ENCODE results near the gene STXBP3. TPM values are rescaled to one million over a fixed set of nuclear protein-coding genes. Genes with fewer than 3 reads are reported as not detected.

STXBP3 gene
- total RNA-seq, 1 experiment from 2014 or later: 68.9 TPM

DNA sequence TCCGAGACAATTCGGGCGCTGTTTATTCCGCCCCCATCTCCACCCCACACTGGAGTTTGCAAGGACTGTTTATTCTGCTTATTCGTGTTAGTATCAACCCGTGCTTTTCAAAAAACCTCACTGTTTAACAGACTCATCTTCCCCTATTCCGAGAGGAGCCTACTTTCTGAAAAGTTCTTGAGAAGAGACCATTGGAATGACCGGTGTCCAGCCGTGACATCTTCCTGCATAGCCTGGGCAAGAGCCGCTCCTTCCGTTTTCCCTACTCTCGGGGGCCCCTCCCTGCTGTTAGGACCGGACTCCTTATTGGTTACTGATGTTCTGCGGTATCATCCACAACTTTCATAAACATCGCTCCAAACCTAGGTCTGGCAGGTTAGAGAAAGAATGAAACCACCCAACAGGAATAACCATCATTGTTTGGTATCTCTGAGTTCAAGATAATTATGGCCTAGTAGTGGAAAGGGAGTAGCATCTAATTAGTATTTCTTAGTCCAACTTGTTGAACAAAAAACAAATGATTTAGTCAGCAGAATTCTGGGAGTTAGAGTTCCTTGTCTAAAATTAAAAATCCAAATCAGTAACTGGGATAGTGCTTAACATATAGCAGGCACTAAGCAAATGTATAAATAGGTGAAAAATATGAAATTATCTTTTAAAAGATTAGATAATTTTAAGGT, 837 bp downstream of the STXBP3 start:
- H2AFZ ChIP-seq (ENCODE audit: low read length): peak overlapping the region; percentile 51
- no peaks in the 10 kb centered on the region for H3K9me2 ChIP-seq (replicated peaks; ENCODE audit: insufficient read depth, low read length)
- peaks cover 53% of the 10 kb centered on the region for H3K79me2 ChIP-seq (ENCODE audit: low read length)
- H3K4me2 ChIP-seq (ENCODE audit: low read depth, low read length, poor library complexity, severe bottlenecking): peak overlapping the region; percentile 89
- no peaks in the 10 kb centered on the region for H3K9me3 ChIP-seq (ENCODE audit: low read length)
- peak overlapping the region; percentile 93 for H3K9ac ChIP-seq (ENCODE audit: low read length)
- H4K20me1 ChIP-seq (ENCODE audit: insufficient read depth, low read depth, low read length): no peaks in the 10 kb centered on the region
- peak overlapping the region; percentile 62; the same call in 1 of the 2 replicates for H3K27ac ChIP-seq (ENCODE audit: low read length)
- DNase-seq: peak; percentile 78
- no peaks in the 10 kb centered on the region for H3K27me3 ChIP-seq (ENCODE audit: low read length)
- peaks cover 8% of the 10 kb centered on the region for H3K4me1 ChIP-seq (ENCODE audit: low read length)
- peaks cover 14% of the 10 kb centered on the region; the same call in 1 of the 2 replicates for H3K36me3 ChIP-seq (ENCODE audit: insufficient read depth, low read length)
- H3K4me3 ChIP-seq (ENCODE audit: low read length): peak overlapping the region; percentile 93

DNA sequence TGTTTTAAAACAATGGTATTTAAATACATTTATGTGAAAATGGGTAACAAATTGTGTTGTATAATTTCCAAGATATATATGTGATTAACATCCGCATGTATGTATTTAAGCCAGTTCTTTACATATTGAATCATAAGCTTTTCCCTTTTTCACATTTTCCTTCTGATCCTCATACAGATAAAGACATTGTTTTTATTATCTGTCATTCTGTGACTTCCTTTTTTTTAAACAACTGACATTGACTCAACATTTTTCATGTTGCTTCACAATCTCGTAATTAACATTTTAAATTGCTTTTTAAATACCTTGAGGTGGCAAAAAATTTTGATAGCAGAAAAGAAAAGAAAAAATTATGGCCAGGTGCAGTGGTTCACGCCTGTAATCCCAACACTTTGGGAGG, 1.4 kb downstream of the STXBP3 start:
- H3K79me2 ChIP-seq (ENCODE audit: low read length): peaks cover 59% of the 10 kb centered on the region
- peak overlapping the region; percentile 89 for H3K4me2 ChIP-seq (ENCODE audit: low read depth, low read length, poor library complexity, severe bottlenecking)
- no peak overlapping the region for H3K27ac ChIP-seq (ENCODE audit: low read length)
- peaks cover 19% of the 10 kb centered on the region; the same call in 1 of the 2 replicates for H3K36me3 ChIP-seq (ENCODE audit: insufficient read depth, low read length)
- no peaks in the 10 kb centered on the region for H3K27me3 ChIP-seq (ENCODE audit: low read length)
- H3K9ac ChIP-seq (ENCODE audit: low read length): peak overlapping the region; percentile 93
- H3K4me1 ChIP-seq (ENCODE audit: low read length): peaks cover 8% of the 10 kb centered on the region
- peak overlapping the region; percentile 93 for H3K4me3 ChIP-seq (ENCODE audit: low read length)
- no peaks in the 10 kb centered on the region for H4K20me1 ChIP-seq (ENCODE audit: insufficient read depth, low read depth, low read length)
- no peaks in the 10 kb centered on the region for H3K9me2 ChIP-seq (replicated peaks; ENCODE audit: insufficient read depth, low read length)
- no peaks in the 10 kb centered on the region for H3K9me3 ChIP-seq (ENCODE audit: low read length)
- H2AFZ ChIP-seq (ENCODE audit: low read length): no peak overlapping the region
- no peak for DNase-seq

DNA sequence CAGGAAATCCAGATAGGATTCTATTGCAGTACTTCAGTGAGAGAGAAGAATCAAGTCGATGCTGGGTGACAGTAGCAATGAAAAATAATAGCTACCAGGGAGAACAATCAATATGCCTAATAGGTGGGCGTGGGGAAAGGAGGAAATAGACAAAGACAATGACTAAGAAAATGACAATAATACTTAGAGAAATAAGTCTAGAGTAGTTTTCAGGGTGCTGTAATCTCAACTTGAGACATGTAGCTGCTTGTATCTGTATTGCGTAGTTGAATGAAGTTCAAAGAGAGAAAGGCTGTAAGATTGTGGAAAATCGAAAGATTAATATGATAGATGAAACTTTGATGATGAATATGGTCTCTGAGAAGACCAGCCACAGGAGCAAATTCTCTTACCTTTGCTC, 2.6 kb downstream of the STXBP3 start:
- no peak for DNase-seq
- no peak overlapping the region for H3K27ac ChIP-seq (ENCODE audit: low read length)
- no peak overlapping the region for H3K4me3 ChIP-seq (ENCODE audit: low read length)
- peak overlapping the region; percentile 11 for H3K4me2 ChIP-seq (ENCODE audit: low read depth, low read length, poor library complexity, severe bottlenecking)
- peaks cover 28% of the 10 kb centered on the region; the same call in 1 of the 2 replicates for H3K36me3 ChIP-seq (ENCODE audit: insufficient read depth, low read length)
- H3K9me3 ChIP-seq (ENCODE audit: low read length): no peaks in the 10 kb centered on the region
- no peaks in the 10 kb centered on the region for H3K9me2 ChIP-seq (replicated peaks; ENCODE audit: insufficient read depth, low read length)
- peaks cover 60% of the 10 kb centered on the region for H3K79me2 ChIP-seq (ENCODE audit: low read length)
- no peaks in the 10 kb centered on the region for H3K27me3 ChIP-seq (ENCODE audit: low read length)
- no peak overlapping the region for H2AFZ ChIP-seq (ENCODE audit: low read length)
- peaks cover 8% of the 10 kb centered on the region for H3K4me1 ChIP-seq (ENCODE audit: low read length)
- H3K9ac ChIP-seq (ENCODE audit: low read length): no peak overlapping the region
- H4K20me1 ChIP-seq (ENCODE audit: insufficient read depth, low read depth, low read length): no peaks in the 10 kb centered on the region

GRCh38 chr1:108750476-108751181, 4.2 kb downstream of the STXBP3 start:
- no peak overlapping the region for H3K4me2 ChIP-seq (ENCODE audit: low read depth, low read length, poor library complexity, severe bottlenecking)
- H3K9me2 ChIP-seq (replicated peaks; ENCODE audit: insufficient read depth, low read length): no peaks in the 10 kb centered on the region
- peaks cover 73% of the 10 kb centered on the region for H3K79me2 ChIP-seq (ENCODE audit: low read length)
- no peak overlapping the region for H3K9ac ChIP-seq (ENCODE audit: low read length)
- H4K20me1 ChIP-seq (ENCODE audit: insufficient read depth, low read depth, low read length): no peaks in the 10 kb centered on the region
- no peaks in the 10 kb centered on the region for H3K9me3 ChIP-seq (ENCODE audit: low read length)
- H3K4me3 ChIP-seq (ENCODE audit: low read length): no peak overlapping the region
- H3K27me3 ChIP-seq (ENCODE audit: low read length): no peaks in the 10 kb centered on the region
- no peak overlapping the region for H3K27ac ChIP-seq (ENCODE audit: low read length)
- peaks cover 43% of the 10 kb centered on the region; the same call in 1 of the 2 replicates for H3K36me3 ChIP-seq (ENCODE audit: insufficient read depth, low read length)
- H2AFZ ChIP-seq (ENCODE audit: low read length): no peak overlapping the region
- H3K4me1 ChIP-seq (ENCODE audit: low read length): peaks cover 8% of the 10 kb centered on the region
- no peak for DNase-seq

GRCh38 chr1:108753363-108753762, 6.9 kb downstream of the STXBP3 start:
- no peak overlapping the region for H3K9ac ChIP-seq (ENCODE audit: low read length)
- peaks cover 68% of the 10 kb centered on the region for H3K79me2 ChIP-seq (ENCODE audit: low read length)
- no peak overlapping the region for H3K4me3 ChIP-seq (ENCODE audit: low read length)
- no peak overlapping the region for H3K4me2 ChIP-seq (ENCODE audit: low read depth, low read length, poor library complexity, severe bottlenecking)
- no peak overlapping the region for H2AFZ ChIP-seq (ENCODE audit: low read length)
- no peak for DNase-seq
- no peaks in the 10 kb centered on the region for H4K20me1 ChIP-seq (ENCODE audit: insufficient read depth, low read depth, low read length)
- H3K9me2 ChIP-seq (replicated peaks; ENCODE audit: insufficient read depth, low read length): no peaks in the 10 kb centered on the region
- no peak overlapping the region for H3K27ac ChIP-seq (ENCODE audit: low read length)
- no peaks in the 10 kb centered on the region; the same call in 1 of the 2 replicates for H3K4me1 ChIP-seq (ENCODE audit: low read length)
- H3K27me3 ChIP-seq (ENCODE audit: low read length): no peaks in the 10 kb centered on the region
- H3K9me3 ChIP-seq (ENCODE audit: low read length): no peaks in the 10 kb centered on the region
- H3K36me3 ChIP-seq (ENCODE audit: insufficient read depth, low read length): peaks cover 60% of the 10 kb centered on the region; the same call in 1 of the 2 replicates

DNA sequence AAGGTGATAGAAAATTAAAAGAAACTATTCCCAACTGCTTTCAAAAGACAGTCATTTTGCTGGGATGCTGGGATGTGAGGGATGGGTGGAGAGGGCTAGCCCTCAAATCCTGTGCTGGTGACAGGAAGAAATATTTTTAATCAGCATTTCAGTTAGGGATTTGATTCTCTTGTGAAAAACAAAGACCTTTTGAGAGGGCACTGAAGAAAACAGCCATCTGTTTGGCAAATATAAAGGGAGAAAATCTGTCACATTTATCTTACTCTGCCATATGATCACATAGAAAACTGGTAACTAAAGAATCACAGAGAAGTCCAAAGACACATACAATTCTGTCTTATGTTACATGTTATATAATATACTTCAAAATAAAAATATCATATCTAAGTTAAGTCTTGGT, 12.3 kb downstream of the STXBP3 start:
- H4K20me1 ChIP-seq (ENCODE audit: insufficient read depth, low read depth, low read length): no peaks in the 10 kb centered on the region
- peaks cover 43% of the 10 kb centered on the region for H3K79me2 ChIP-seq (ENCODE audit: low read length)
- no peak overlapping the region for H3K27ac ChIP-seq (ENCODE audit: low read length)
- H3K9ac ChIP-seq (ENCODE audit: low read length): no peak overlapping the region
- H3K4me3 ChIP-seq (ENCODE audit: low read length): no peak overlapping the region
- H3K4me2 ChIP-seq (ENCODE audit: low read depth, low read length, poor library complexity, severe bottlenecking): no peak overlapping the region
- H3K9me3 ChIP-seq (ENCODE audit: low read length): no peaks in the 10 kb centered on the region
- peaks cover 76% of the 10 kb centered on the region for H3K36me3 ChIP-seq (ENCODE audit: insufficient read depth, low read length)
- H3K4me1 ChIP-seq (ENCODE audit: low read length): peaks cover 1% of the 10 kb centered on the region; the same call in 1 of the 2 replicates
- no peak overlapping the region for H2AFZ ChIP-seq (ENCODE audit: low read length)
- H3K9me2 ChIP-seq (replicated peaks; ENCODE audit: insufficient read depth, low read length): no peaks in the 10 kb centered on the region
- DNase-seq: no peak
- no peaks in the 10 kb centered on the region for H3K27me3 ChIP-seq (ENCODE audit: low read length)

GRCh38 chr1:108767115-108767514, 20.6 kb downstream of the STXBP3 start:
- Histone ChIP-seq H3K4me1 (ENCODE audit: low read length) (peaks cover 8% of the 10 kb centered on the region), H3K9me2 (replicated peaks; ENCODE audit: insufficient read depth, low read length) (no peaks in the 10 kb centered on the region), H3K4me2 (ENCODE audit: low read depth, low read length, poor library complexity, severe bottlenecking) (no peak overlapping the region), H3K9me3 (ENCODE audit: low read length) (no peaks in the 10 kb centered on the region), H3K9ac (ENCODE audit: low read length) (no peak overlapping the region), H3K36me3 (ENCODE audit: insufficient read depth, low read length) (peaks cover 54% of the 10 kb centered on the region), H3K79me2 (ENCODE audit: low read length) (peaks cover 56% of the 10 kb centered on the region), H2AFZ (ENCODE audit: low read length) (no peak overlapping the region), H4K20me1 (ENCODE audit: insufficient read depth, low read depth, low read length) (no peaks in the 10 kb centered on the region), H3K27me3 (ENCODE audit: low read length) (no peaks in the 10 kb centered on the region), H3K27ac (ENCODE audit: low read length) (no peak overlapping the region), H3K4me3 (ENCODE audit: low read length) (no peak overlapping the region)
- no peak for DNase-seq

DNA sequence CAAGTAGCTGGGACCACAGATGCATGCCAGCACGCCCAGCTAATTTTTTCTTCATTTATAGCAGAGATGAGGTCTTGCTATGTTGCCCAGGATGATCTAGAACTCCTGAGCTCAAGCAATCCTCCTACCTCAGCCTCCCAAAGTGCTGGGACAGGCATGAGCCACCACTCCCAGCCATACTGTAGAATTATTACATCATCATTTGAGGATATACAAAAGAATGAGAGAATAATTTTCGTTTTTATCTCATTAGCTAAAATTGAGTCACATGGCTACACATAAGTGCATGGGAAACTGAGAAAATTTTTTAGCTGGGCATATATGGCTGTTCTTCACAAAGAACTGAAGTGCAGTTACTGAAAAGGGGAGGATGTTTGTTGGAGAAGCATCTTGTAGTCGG, 21.2 kb downstream of the STXBP3 start:
- Histone ChIP-seq H3K9me2 (replicated peaks; ENCODE audit: insufficient read depth, low read length) (no peaks in the 10 kb centered on the region), H3K36me3 (ENCODE audit: insufficient read depth, low read length) (peaks cover 52% of the 10 kb centered on the region), H2AFZ (ENCODE audit: low read length) (no peak overlapping the region), H3K27me3 (ENCODE audit: low read length) (no peaks in the 10 kb centered on the region), H3K4me1 (ENCODE audit: low read length) (peaks cover 8% of the 10 kb centered on the region), H3K4me2 (ENCODE audit: low read depth, low read length, poor library complexity, severe bottlenecking) (no peak overlapping the region), H3K27ac (ENCODE audit: low read length) (no peak overlapping the region), H3K79me2 (ENCODE audit: low read length) (peaks cover 53% of the 10 kb centered on the region), H3K4me3 (ENCODE audit: low read length) (no peak overlapping the region), H4K20me1 (ENCODE audit: insufficient read depth, low read depth, low read length) (no peaks in the 10 kb centered on the region), H3K9ac (ENCODE audit: low read length) (no peak overlapping the region), H3K9me3 (ENCODE audit: low read length) (no peaks in the 10 kb centered on the region)
- no peak for DNase-seq
